Measurements from ENCODE around the gene RASGEF1B. TPM values are rescaled to one million over a fixed set of nuclear protein-coding genes. Genes with fewer than 3 reads are reported as not detected.

The RASGEF1B gene
- total and polyA plus RNA-seq, 2 experiments from 2014 or later = 2.8 to 5.2 TPM

GRCh38 chr4:81454948-81455347 lies 16.8 kb downstream of the RASGEF1B start (continued):
- no peak for TF ChIP-seq ZNF462 (CRISPR knock-in tag; IDR thresholded peaks at IDR 0.05)
- TF ChIP-seq ETS1 (IDR thresholded peaks at IDR 0.05) = no peak
- TF ChIP-seq ZNF331 (CRISPR knock-in tag; IDR thresholded peaks at IDR 0.05; ENCODE audit: low read depth) = no peak
- TF ChIP-seq POLR2AphosphoS5 (IDR thresholded peaks at IDR 0.05; ENCODE audit: low read depth) = no peak
- TF ChIP-seq STAT1 (IDR thresholded peaks at IDR 0.05; ENCODE audit: unreplicated experiment) = no peak
- no peak for TF ChIP-seq EZH2phosphoT487 (IDR thresholded peaks at IDR 0.05; ENCODE audit: unreplicated experiment)

- ATAC-seq = no peak
- DNase-seq (ENCODE audit: low spot score) = no peak
- no peak overlapping the region for H3K27ac Mint-ChIP-seq
- TF ChIP-seq CREB1 (CRISPR knock-in tag; IDR thresholded peaks at IDR 0.05; ENCODE audit: low read depth) (no peak), ZNF114 (CRISPR knock-in tag; IDR thresholded peaks at IDR 0.05) (no peak), ZNF331 (CRISPR knock-in tag; IDR thresholded peaks at IDR 0.05; ENCODE audit: low read depth) (no peak), POLR2AphosphoS5 (IDR thresholded peaks at IDR 0.05; ENCODE audit: low read depth) (no peak), STAT1 (IDR thresholded peaks at IDR 0.05; ENCODE audit: unreplicated experiment) (no peak), JUNB (IDR thresholded peaks at IDR 0.05; ENCODE audit: unreplicated experiment) (no peak), ETS1 (IDR thresholded peaks at IDR 0.05) (no peak)
Observed at GRCh38 chr4:81454499-81454898, 17.2 kb downstream of the RASGEF1B start.

More at GRCh38 chr4:81454499-81454898, 17.2 kb downstream of the RASGEF1B start:
- H3K79me2 ChIP-seq (replicated peaks; ENCODE audit: insufficient read depth) = no peaks in the 10 kb centered on the region
- Mint-ChIP-seq H3K4me1 (peaks cover 28% of the 10 kb centered on the region), H3K4me3 (no peak overlapping the region), H3K27me3 (ENCODE audit: insufficient read depth, low read depth, poor library complexity) (no peaks in the 10 kb centered on the region), H3K36me3 (ENCODE audit: low read depth) (no peaks in the 10 kb centered on the region), H3K9me3 (no peaks in the 10 kb centered on the region)
- no peak overlapping the region for H3K4me3 ChIP-seq
- H3K27ac ChIP-seq (ENCODE audit: low read depth) = no peak overlapping the region
- H3K36me3 ChIP-seq (ENCODE audit: insufficient read depth) = no peaks in the 10 kb centered on the region
- H3K4me1 ChIP-seq (ENCODE audit: insufficient read depth) = peaks cover 20% of the 10 kb centered on the region
- H3K9me2 ChIP-seq (ENCODE audit: insufficient read depth) = no peaks in the 10 kb centered on the region
- H4K20me1 ChIP-seq (replicated peaks; ENCODE audit: insufficient read depth) = no peaks in the 10 kb centered on the region
- H3K27me3 ChIP-seq (ENCODE audit: insufficient read depth) = no peaks in the 10 kb centered on the region
- H3F3A ChIP-seq (replicated peaks; ENCODE audit: low read depth) = no peaks in the 10 kb centered on the region
- no peak overlapping the region for H3K4me2 ChIP-seq
- no peak overlapping the region for H2AFZ ChIP-seq

All from GM23338 (cell line).